Spleen (tissue), 11 donors: ENCODE measurements around the gene GPRASP1. TPM values are rescaled to one million over a fixed set of nuclear protein-coding genes. Genes with fewer than 3 reads are reported as not detected.

Source experiments
- DNase-seq: peaks from one replicate; pipeline ENCODE4 v3.0.0-alpha.2; 2020
- H3K27ac ChIP-seq, 8 donors: fragments of 200-600 bp; sonication (generic) in 7 of 8; 1 replicate in 4 of 8; 2 replicates in 4 of 8; pipeline versions ENCODE4 v1.5.0 to v1.8.0; 2016 to 2021; ENCODE audit warnings: inconsistent platforms in 4 of 8, mild to moderate bottlenecking in 4 of 8, moderate library complexity in 1 of 8
- H3K27me3 ChIP-seq, 7 donors: fragments of 200-600 bp; sonication (generic) in 6 of 7; replicated peaks in 1 of 7; 1 replicate in 4 of 7; 2 replicates in 3 of 7; pipeline versions ENCODE4 v1.5.0 to v1.8.0; 2016 to 2021; ENCODE audit warnings: inconsistent platforms in 3 of 7, mild to moderate bottlenecking in 1 of 7
- H3K36me3 ChIP-seq, 6 donors: fragments of 200-600 bp; sonication (generic) in 5 of 6; 1 replicate in 4 of 6; 2 replicates in 2 of 6; pipeline versions ENCODE4 v1.5.0 to v1.8.0; 2016 to 2021; ENCODE audit warnings: inconsistent platforms in 2 of 6
- H3K4me1 ChIP-seq, 6 donors: fragments of 200-600 bp; sonication (generic) in 5 of 6; 1 replicate in 3 of 6; 2 replicates in 3 of 6; pipeline versions ENCODE4 v1.5.0 to v1.8.0; 2016 to 2021; ENCODE audit warnings: inconsistent platforms in 3 of 6
- H3K4me3 ChIP-seq, 8 donors: fragments of 200-600 bp; sonication (generic) in 7 of 8; 1 replicate in 4 of 8; 2 replicates in 4 of 8; pipeline versions ENCODE4 v1.5.0 to v1.8.0; 2016 to 2021; ENCODE audit warnings: inconsistent platforms in 4 of 8, mild to moderate bottlenecking in 4 of 8, moderate library complexity in 2 of 8
- H3K9me3 ChIP-seq, 8 donors: fragments of 200-600 bp; sonication (generic) in 7 of 8; 1 replicate in 4 of 8; 2 replicates in 4 of 8; pipeline versions ENCODE4 v1.5.0 to v1.8.0; 2016 to 2021; ENCODE audit warnings: inconsistent platforms in 4 of 8
- POLR2A ChIP-seq, 3 donors: fragments of 450-650 bp; IDR thresholded peaks; one replicate each; pipeline ENCODE4 v1.5.1; 2017; ENCODE audit warnings: antibody characterized with exemption in 3 of 3, mild to moderate bottlenecking in 1 of 3
- POLR2AphosphoS5 ChIP-seq, 3 donors: sonication (generic); formaldehyde crosslinking; IDR thresholded peaks; one replicate each; pipeline ENCODE4 v1.5.1; 2017; ENCODE audit warnings: antibody characterized with exemption in 3 of 3
- WGBS, 5 donors: extraction: QIAGEN DNeasy Blood & Tissue Kit in 3 of 5; methylation state at CpG; one replicate each; pipeline versions ENCODE4 v1.1.5 to v1.1.7; 2013 to 2018; 5-methylcytosine and 5-hydroxymethylcytosine counted together
- intact Hi-C: fragments of 100-400 bp; cut with DNase I; formaldehyde crosslinking; loops from one replicate; pipeline ENCODE4 v1.15.0; 2023; ENCODE audit warnings: low total_unique reads
- polyA plus RNA-seq, 3 donors: library from polyadenylated mRNA; stranded (reverse); fragments of 200-250 nt; gene quantifications; one replicate each; pipeline ENCODE4 v1.2.1, GENCODE V29; 2013
- total RNA-seq, 7 donors: library from RNA; depleted of rRNA in 3 of 7; stranded (reverse); fragments of >200 nt in 3 of 7; fragmentation: NEBNext Ultra II Directional in 4 of 7; extraction: Animal tissue kit (Norgen Biotek cat#: 25700) in 4 of 7; gene quantifications; one replicate each; pipeline versions ENCODE4 v1.1.0 to v1.2.1, GENCODE V29; 2016 to 2021
- TF ChIP-seq, protein P1 (sequence below), 11 experiments: fragments of 200-600 bp in 7 of 11; fragments of 450-650 bp in 4 of 11; sonication (generic) in 4 of 11; IDR thresholded peaks in 8 of 11; conservative IDR thresholded peaks in 3 of 11; 1 replicate in 7 of 11; 2 replicates in 4 of 11; pipeline versions ENCODE4 v1.4.0 to v1.8.0; 2016 to 2021; ENCODE audit warnings: antibody characterized with exemption in 11 of 11, inconsistent platforms in 4 of 11, mild to moderate bottlenecking in 1 of 11
- donor health status: healthy with polysubstance abuse.
- donor health status: DM: no; HTN: no; CAD: no; lungs with moderate emphysema.
- donor health status: DM: no; HTN: no; CAD: no.
- donor health status: Bipolar disorder and iron deficiency.
- donor health status: healthy.
- donor health status: DM: no; HTN: no; CAD: no.
- donor health status: DM: yes; HTN: yes; CAD: no.

The GPRASP1 gene
- total and polyA plus RNA-seq, 10 donors, result 3.0 to 20.5 (median 12.7) TPM

DNA sequence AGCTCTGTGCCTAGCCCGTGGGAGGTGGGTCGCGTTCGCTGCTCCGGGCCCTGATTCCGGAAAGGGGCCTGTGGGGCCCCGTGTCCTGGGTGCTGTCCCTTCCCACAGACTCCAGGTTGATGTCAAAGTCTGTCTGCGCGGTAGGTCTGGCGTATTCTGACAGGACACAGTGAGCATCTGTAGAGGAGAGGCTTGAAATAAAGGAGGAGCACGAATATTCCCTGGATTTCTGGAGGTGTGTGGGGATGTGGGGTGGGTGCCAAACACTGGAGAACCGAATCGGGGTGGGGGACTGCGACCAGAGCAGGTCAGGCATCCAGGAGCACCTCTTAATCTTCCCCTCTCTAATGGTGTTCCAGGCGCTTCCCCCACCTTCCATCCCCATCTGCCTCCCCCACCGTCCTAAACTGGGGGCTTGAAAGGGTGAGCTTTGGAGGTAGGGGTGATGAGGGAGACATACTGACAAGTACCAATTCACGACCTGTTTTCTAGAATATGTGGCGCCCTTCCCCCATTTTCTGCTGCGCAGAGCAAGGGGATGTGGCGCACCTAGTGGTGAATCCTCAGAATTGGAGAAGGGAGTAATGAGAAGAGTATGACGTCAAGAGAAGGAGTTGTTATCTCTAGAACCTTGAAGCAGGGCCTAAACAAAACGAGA lies 877 bp downstream of the GPRASP1 start:
- DNase-seq, result no peak
- intact Hi-C loops, result loop anchor here (10.0 kb wide), 1 partner anchor 63 kb away; the partner anchor contains the start of gene GPRASP2
- peaks cover 0 to 6% (median 0%) of the 10 kb centered on the region in 6 donors for H3K4me1 ChIP-seq
- WGBS, 5 donors, result 21 to 54% (median 30%) methylated on average over 8 to 22 of the region's 22 CpGs
- H3K27ac ChIP-seq, result peak overlapping the region; percentile 46 to 78 (median 71)
- no peaks in the 10 kb centered on the region for H3K36me3 ChIP-seq
- peak in 1 of 3 donors; percentile 40 for TF ChIP-seq POLR2AphosphoS5 (IDR thresholded peaks at IDR 0.05)
- TF ChIP-seq, protein P1, sequence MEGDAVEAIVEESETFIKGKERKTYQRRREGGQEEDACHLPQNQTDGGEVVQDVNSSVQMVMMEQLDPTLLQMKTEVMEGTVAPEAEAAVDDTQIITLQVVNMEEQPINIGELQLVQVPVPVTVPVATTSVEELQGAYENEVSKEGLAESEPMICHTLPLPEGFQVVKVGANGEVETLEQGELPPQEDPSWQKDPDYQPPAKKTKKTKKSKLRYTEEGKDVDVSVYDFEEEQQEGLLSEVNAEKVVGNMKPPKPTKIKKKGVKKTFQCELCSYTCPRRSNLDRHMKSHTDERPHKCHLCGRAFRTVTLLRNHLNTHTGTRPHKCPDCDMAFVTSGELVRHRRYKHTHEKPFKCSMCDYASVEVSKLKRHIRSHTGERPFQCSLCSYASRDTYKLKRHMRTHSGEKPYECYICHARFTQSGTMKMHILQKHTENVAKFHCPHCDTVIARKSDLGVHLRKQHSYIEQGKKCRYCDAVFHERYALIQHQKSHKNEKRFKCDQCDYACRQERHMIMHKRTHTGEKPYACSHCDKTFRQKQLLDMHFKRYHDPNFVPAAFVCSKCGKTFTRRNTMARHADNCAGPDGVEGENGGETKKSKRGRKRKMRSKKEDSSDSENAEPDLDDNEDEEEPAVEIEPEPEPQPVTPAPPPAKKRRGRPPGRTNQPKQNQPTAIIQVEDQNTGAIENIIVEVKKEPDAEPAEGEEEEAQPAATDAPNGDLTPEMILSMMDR (IDR thresholded peaks at IDR 0.05 in 8 of 11, conservative IDR thresholded peaks at IDR 0.05 in 3 of 11), result peak in 10 of 11 experiments; percentile 13 to 62 (median 53)
- no peak for TF ChIP-seq POLR2A (IDR thresholded peaks at IDR 0.05)
- no peaks in the 10 kb centered on the region for H3K27me3 ChIP-seq
- H3K9me3 ChIP-seq, result no peaks in the 10 kb centered on the region
- H3K4me3 ChIP-seq, result peak overlapping the region; percentile 40 to 77 (median 49)

- TF ChIP-seq POLR2AphosphoS5 (IDR thresholded peaks at IDR 0.05), result no peak
- TF ChIP-seq POLR2A (IDR thresholded peaks at IDR 0.05), result no peak
- TF ChIP-seq, protein P1 (IDR thresholded peaks at IDR 0.05 in 8 of 11, conservative IDR thresholded peaks at IDR 0.05 in 3 of 11), result no peak
- H3K4me3 ChIP-seq, result no peak overlapping the region
- H3K27ac ChIP-seq, result no peak overlapping the region
- intact Hi-C loops, result loop anchor here (10.0 kb wide), 1 partner anchor 60 kb away; the partner anchor contains the start of gene GPRASP2
- WGBS, 5 donors, result 73 to 100% (median 87%) methylated on average over 2 of the region's 2 CpGs
- no peaks in the 10 kb centered on the region for H3K36me3 ChIP-seq
- H3K4me1 ChIP-seq, result peaks cover 0 to 19% (median 0%) of the 10 kb centered on the region in 6 donors
- DNase-seq, result no peak
- H3K9me3 ChIP-seq, result no peaks in the 10 kb centered on the region
- H3K27me3 ChIP-seq, result no peaks in the 10 kb centered on the region
Measured at GRCh38 chrX:102654696-102655095, 3.4 kb downstream of the GPRASP1 start.

DNA sequence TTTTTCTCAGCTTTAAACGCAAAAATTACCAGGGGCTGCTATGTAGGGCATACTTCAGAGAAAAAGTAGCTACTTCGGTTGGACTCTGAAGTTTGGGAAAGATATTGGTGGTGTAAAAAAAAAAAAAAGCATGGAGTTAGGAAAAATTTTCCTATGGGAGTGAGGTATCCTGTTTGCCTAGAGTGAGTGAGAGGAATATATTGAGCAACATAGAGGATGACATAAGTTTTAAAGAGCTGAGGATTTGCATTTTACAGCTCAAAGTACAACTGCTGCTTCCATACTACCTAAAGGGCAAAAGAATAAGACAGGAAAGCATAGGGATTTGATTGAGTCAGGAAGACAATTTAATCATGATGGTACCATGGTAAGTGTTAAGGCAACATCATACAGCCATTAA lies 7.3 kb downstream of the GPRASP1 start:
- no peak for DNase-seq
- WGBS, 5 donors, result 61 to 95% (median 89%) methylated on average over 2 of the region's 2 CpGs
- peaks cover 0 to 3% (median 0%) of the 10 kb centered on the region in 8 donors for H3K9me3 ChIP-seq
- H3K36me3 ChIP-seq, result no peaks in the 10 kb centered on the region
- H3K27ac ChIP-seq, result no peak overlapping the region
- H3K4me1 ChIP-seq, result peaks cover 0 to 13% (median 0%) of the 10 kb centered on the region in 6 donors
- TF ChIP-seq POLR2A (IDR thresholded peaks at IDR 0.05) (no peak), POLR2AphosphoS5 (IDR thresholded peaks at IDR 0.05) (no peak)
- TF ChIP-seq, protein P1 (IDR thresholded peaks at IDR 0.05 in 8 of 11, conservative IDR thresholded peaks at IDR 0.05 in 3 of 11), result no peak
- no peaks in the 10 kb centered on the region for H3K27me3 ChIP-seq
- H3K4me3 ChIP-seq, result peak overlapping the region in 1 of 8 donors; percentile 49
- intact Hi-C loops, result loop anchor here (10.0 kb wide), 1 partner anchor 56 kb away; the partner anchor contains the start of gene GPRASP2
